IPS-20b (cell line): ENCODE data around the gene AFF1.

ENCODE experiments used
- H3K27ac ChIP-seq: one replicate; pipeline ENCODE4 v1.5.1; 2013; ENCODE audit warnings: low read length
- H3K27me3 ChIP-seq: 2 replicates; pipeline ENCODE4 v1.6.1; 2013; ENCODE audit warnings: mild to moderate bottlenecking, low read length, inconsistent platforms; ENCODE audit not compliant: insufficient read depth
- H3K36me3 ChIP-seq: 2 replicates; pipeline ENCODE4 v1.6.1; 2013; ENCODE audit warnings: low read depth, mild to moderate bottlenecking, inconsistent platforms, low read length, moderate library complexity; ENCODE audit not compliant: insufficient read depth
- H3K4me1 ChIP-seq: 2 replicates; pipeline ENCODE4 v1.6.1; 2013; ENCODE audit warnings: mild to moderate bottlenecking, control low read depth, inconsistent platforms, low read length, moderate library complexity; ENCODE audit not compliant: insufficient read depth
- H3K4me3 ChIP-seq: 2 replicates; pipeline ENCODE4 v1.5.1; 2013; ENCODE audit warnings: mild to moderate bottlenecking, low read length, inconsistent platforms
- H3K9ac ChIP-seq: 2 replicates; pipeline ENCODE4 v1.6.1; 2013; ENCODE audit warnings: low read depth, mild to moderate bottlenecking, inconsistent platforms, low read length, moderate library complexity
- H3K9me3 ChIP-seq: 2 replicates; pipeline ENCODE4 v1.6.1; 2013; ENCODE audit warnings: mild to moderate bottlenecking, low read depth, low read length, inconsistent platforms; ENCODE audit not compliant: insufficient read depth

AFF1 gene

DNA sequence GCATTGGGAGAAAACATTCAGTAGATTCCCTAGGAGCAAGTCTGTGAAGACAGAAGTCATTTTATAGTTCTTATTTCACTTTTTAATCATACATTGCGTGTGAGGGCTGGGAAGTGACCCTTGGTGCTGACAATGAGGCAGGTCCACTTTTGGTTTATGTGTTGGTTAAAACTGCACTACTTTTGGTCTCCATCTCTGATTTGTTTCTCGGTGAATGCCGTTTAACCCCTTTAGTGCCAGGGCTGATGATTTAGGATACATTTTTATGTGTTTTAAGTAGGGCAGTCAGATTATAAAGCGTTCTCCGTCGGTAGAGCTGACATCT, 110.4 kb downstream of the AFF1 start:
- no peak overlapping the region for H3K9ac ChIP-seq
- H3K9me3 ChIP-seq: no peaks in the 10 kb centered on the region
- peaks cover 29% of the 10 kb centered on the region for H3K36me3 ChIP-seq

DNA sequence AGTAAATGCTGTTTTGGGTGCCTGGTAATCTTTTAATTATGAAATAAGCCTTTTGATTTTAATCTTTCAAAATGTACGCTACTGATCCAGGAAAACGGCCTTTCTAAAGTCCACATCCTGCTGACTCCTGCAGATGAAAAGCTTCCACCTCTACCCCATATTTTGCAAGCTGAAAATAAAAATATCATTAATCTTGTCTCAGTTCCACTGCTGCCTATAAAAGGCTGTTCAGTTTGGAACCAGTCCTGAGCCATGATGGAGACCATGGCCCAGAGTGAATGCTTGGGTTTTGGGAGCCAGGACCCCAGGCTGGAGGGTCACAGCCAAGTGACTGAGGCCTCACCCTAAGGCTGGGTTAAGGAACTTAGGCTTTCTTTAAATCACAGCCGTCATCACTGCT, 110.8 kb downstream of the AFF1 start:
- Histone ChIP-seq H3K36me3 (peaks cover 30% of the 10 kb centered on the region), H3K4me1 (peaks cover 26% of the 10 kb centered on the region), H3K9ac (no peak overlapping the region), H3K4me3 (no peak overlapping the region), H3K27ac (no peak overlapping the region), H3K27me3 (no peaks in the 10 kb centered on the region), H3K9me3 (no peaks in the 10 kb centered on the region)

More for the DNA sequence above, 110.4 kb downstream of the AFF1 start:
- no peak overlapping the region for H3K4me3 ChIP-seq
- no peaks in the 10 kb centered on the region for H3K27me3 ChIP-seq
- H3K27ac ChIP-seq: no peak overlapping the region
- peaks cover 26% of the 10 kb centered on the region for H3K4me1 ChIP-seq

DNA sequence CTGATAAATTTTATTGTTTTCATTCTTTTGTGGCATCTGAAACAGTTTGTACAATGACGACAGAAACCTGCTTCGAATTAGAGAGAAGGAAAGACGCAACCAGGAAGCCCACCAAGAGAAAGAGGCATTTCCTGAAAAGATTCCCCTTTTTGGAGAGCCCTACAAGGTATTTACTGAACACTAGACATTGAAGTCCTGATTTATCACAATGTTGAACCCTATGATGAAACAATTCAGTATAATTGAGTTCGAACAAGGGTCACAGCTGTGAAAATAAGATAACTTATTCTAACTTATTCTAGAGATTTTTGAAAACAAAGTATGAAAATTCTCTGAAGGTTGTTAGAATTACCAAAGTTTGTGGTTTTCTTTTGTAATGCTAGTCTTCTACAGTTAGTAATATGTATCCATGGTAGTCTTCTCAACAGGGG, 111.3 kb downstream of the AFF1 start:
- H3K4me3 ChIP-seq: no peak overlapping the region
- H3K9me3 ChIP-seq: no peaks in the 10 kb centered on the region
- no peak overlapping the region for H3K9ac ChIP-seq
- peaks cover 26% of the 10 kb centered on the region for H3K4me1 ChIP-seq
- H3K36me3 ChIP-seq: peaks cover 34% of the 10 kb centered on the region
- no peaks in the 10 kb centered on the region for H3K27me3 ChIP-seq
- H3K27ac ChIP-seq: no peak overlapping the region

DNA sequence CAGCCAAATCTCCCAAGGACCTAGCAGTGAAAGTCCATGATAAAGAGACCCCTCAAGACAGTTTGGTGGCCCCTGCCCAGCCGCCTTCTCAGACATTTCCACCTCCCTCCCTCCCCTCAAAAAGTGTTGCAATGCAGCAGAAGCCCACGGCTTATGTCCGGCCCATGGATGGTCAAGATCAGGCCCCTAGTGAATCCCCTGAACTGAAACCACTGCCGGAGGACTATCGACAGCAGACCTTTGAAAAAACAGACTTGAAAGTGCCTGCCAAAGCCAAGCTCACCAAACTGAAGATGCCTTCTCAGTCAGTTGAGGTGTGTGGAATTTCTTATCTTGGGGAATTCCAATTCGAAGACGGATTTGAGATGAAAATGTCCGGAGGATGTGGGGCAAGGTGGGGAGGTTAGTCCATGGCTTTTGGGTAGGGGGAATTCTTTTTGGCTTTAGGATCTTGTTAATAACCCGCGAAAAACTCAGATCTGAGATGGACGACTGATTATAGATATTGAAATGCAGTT, 112.5 kb downstream of the AFF1 start:
- H3K36me3 ChIP-seq: peaks cover 38% of the 10 kb centered on the region
- H3K27ac ChIP-seq: no peak overlapping the region
- H3K9me3 ChIP-seq: no peaks in the 10 kb centered on the region
- H3K9ac ChIP-seq: no peak overlapping the region
- peaks cover 26% of the 10 kb centered on the region for H3K4me1 ChIP-seq
- no peaks in the 10 kb centered on the region for H3K27me3 ChIP-seq
- no peak overlapping the region for H3K4me3 ChIP-seq

DNA sequence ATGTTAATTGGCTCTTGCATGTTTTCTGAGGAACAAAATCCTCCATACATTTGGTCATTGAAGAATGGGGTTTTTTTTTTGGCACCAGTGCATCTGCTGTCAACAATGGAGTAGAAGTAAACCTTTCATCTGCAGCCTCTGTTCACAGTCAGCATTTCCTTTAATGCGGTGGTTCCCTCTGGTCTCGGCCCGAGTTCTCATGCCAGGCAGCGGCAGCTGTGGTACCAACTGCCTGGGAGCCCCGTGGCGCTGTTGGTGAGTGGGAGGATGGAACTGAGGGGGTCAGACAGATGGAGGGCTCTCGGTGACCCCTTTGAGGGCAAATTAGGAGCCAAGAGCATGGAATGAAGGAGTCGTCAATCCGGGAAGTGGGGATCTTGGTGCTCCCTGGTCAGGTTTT, 114.7 kb downstream of the AFF1 start:
- peaks cover 38% of the 10 kb centered on the region for H3K36me3 ChIP-seq

GRCh38 chr4:87050596-87050995, 115.8 kb downstream of the AFF1 start:
- Histone ChIP-seq H3K27ac (no peak overlapping the region), H3K36me3 (peaks cover 42% of the 10 kb centered on the region), H3K9ac (no peak overlapping the region), H3K27me3 (no peaks in the 10 kb centered on the region), H3K4me1 (peaks cover 30% of the 10 kb centered on the region), H3K4me3 (no peak overlapping the region), H3K9me3 (no peaks in the 10 kb centered on the region)

More for the DNA sequence above, 114.7 kb downstream of the AFF1 start:
- no peak overlapping the region for H3K27ac ChIP-seq
- H3K9ac ChIP-seq: no peak overlapping the region
- peaks cover 28% of the 10 kb centered on the region for H3K4me1 ChIP-seq
- no peaks in the 10 kb centered on the region for H3K9me3 ChIP-seq
- no peak overlapping the region for H3K4me3 ChIP-seq
- H3K27me3 ChIP-seq: no peaks in the 10 kb centered on the region

GRCh38 chr4:87051121-87051713, 116.4 kb downstream of the AFF1 start:
- no peak overlapping the region for H3K27ac ChIP-seq
- peaks cover 32% of the 10 kb centered on the region for H3K4me1 ChIP-seq
- peaks cover 37% of the 10 kb centered on the region for H3K36me3 ChIP-seq
- H3K27me3 ChIP-seq: no peaks in the 10 kb centered on the region
- no peaks in the 10 kb centered on the region for H3K9me3 ChIP-seq
- no peak overlapping the region for H3K9ac ChIP-seq
- H3K4me3 ChIP-seq: no peak overlapping the region

GRCh38 chr4:87052615-87053014, 117.8 kb downstream of the AFF1 start:
- peaks cover 23% of the 10 kb centered on the region for H3K36me3 ChIP-seq
- H3K4me3 ChIP-seq: no peak overlapping the region
- peaks cover 41% of the 10 kb centered on the region for H3K4me1 ChIP-seq
- H3K9ac ChIP-seq: no peak overlapping the region
- H3K27ac ChIP-seq: no peak overlapping the region
- no peaks in the 10 kb centered on the region for H3K27me3 ChIP-seq
- H3K9me3 ChIP-seq: no peaks in the 10 kb centered on the region

DNA sequence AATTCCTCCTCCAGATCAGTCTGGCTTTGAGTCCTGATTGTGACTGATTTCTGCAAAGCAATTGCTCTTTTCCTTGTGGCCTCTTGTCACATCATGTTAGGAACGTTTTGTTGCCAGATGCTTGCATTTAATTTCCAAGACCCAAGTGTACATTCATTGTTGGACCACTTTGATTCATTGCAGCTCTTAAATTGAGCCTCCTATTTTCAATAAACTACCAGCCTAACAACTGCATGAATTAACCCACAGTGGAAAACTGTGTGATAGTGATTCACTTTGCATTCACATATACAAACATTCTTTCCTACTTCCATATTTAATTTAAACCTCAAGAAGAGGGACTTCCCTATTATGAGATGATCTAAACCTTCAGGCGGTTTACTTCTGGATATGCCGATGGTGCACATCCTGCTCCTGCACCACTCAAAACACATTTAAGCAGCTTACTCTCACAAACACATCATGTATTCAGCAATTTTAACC, 118.4 kb downstream of the AFF1 start:
- peaks cover 20% of the 10 kb centered on the region for H3K36me3 ChIP-seq
- H3K27ac ChIP-seq: no peak overlapping the region
- H3K9me3 ChIP-seq: no peaks in the 10 kb centered on the region
- H3K27me3 ChIP-seq: no peaks in the 10 kb centered on the region
- no peak overlapping the region for H3K9ac ChIP-seq
- H3K4me3 ChIP-seq: no peak overlapping the region
- peaks cover 45% of the 10 kb centered on the region for H3K4me1 ChIP-seq

- Histone ChIP-seq H3K4me3 (no peak overlapping the region), H3K27me3 (no peaks in the 10 kb centered on the region), H3K9me3 (no peaks in the 10 kb centered on the region), H3K4me1 (peaks cover 46% of the 10 kb centered on the region), H3K36me3 (peaks cover 13% of the 10 kb centered on the region), H3K9ac (no peak overlapping the region), H3K27ac (no peak overlapping the region)
Measured at GRCh38 chr4:87053802-87054767, 119.3 kb downstream of the AFF1 start.

DNA sequence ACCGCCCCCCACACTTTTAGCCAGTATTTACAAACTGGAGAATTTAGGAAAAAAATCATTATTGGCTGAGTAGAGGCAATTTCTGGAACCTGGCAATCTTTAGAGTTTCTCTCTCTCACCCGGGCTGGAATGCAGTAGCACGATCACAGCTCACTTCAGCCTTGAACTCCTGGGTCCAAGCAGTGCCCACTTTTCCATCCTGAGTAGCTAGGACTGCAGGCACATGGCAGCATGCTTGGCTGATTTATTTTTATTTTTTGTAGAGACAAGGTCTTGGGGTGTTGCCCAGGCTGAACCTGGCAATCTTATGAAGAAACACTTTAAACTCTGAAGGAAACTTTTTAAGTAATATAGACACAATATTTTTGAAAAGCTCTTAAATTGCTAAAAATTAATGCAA, 120.1 kb downstream of the AFF1 start:
- Histone ChIP-seq H3K27me3 (no peaks in the 10 kb centered on the region), H3K4me3 (no peak overlapping the region), H3K27ac (no peak overlapping the region), H3K9me3 (no peaks in the 10 kb centered on the region), H3K9ac (no peak overlapping the region), H3K4me1 (peaks cover 47% of the 10 kb centered on the region), H3K36me3 (peaks cover 16% of the 10 kb centered on the region)

GRCh38 chr4:87055311-87055710, 120.5 kb downstream of the AFF1 start:
- H3K4me1 ChIP-seq: peaks cover 47% of the 10 kb centered on the region
- peaks cover 20% of the 10 kb centered on the region for H3K36me3 ChIP-seq
- H3K4me3 ChIP-seq: no peak overlapping the region
- H3K27ac ChIP-seq: no peak overlapping the region
- H3K9ac ChIP-seq: no peak overlapping the region
- H3K27me3 ChIP-seq: no peaks in the 10 kb centered on the region
- H3K9me3 ChIP-seq: no peaks in the 10 kb centered on the region
